Measurements from ENCODE around the gene TRIM47. TPM values are rescaled to one million over a fixed set of nuclear protein-coding genes. Genes with fewer than 3 reads are reported as not detected.

TRIM47 gene
- total and polyA plus RNA-seq, 2 of the 13 experiments (the other 11 are each of a cell fraction or from before 2014, with no cell fraction given) = 33.5 to 82.0 TPM

DNA sequence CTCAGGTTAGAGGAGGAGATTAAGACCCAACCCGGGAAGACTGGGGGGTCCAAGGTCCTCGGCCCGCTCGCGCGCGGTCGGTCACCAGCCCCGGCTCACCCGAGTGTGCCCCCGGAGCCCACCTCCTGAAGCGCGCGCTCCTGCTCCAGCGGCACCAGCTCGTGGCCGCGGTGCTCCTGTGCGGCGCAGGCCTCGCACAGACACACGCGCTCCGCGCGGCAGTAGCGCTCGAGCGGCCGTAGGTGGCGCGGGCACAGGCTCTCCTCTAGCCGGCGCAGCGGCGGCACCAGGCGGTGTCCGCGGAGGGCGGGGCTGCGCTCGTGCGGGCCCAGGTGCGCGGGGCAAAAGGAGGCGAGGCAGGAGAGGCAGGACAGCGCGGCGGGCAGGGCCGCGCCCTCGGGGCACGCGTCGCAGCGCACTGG is 618 bp downstream of the TRIM47 start (continued):
- TF ChIP-seq, protein P1, sequence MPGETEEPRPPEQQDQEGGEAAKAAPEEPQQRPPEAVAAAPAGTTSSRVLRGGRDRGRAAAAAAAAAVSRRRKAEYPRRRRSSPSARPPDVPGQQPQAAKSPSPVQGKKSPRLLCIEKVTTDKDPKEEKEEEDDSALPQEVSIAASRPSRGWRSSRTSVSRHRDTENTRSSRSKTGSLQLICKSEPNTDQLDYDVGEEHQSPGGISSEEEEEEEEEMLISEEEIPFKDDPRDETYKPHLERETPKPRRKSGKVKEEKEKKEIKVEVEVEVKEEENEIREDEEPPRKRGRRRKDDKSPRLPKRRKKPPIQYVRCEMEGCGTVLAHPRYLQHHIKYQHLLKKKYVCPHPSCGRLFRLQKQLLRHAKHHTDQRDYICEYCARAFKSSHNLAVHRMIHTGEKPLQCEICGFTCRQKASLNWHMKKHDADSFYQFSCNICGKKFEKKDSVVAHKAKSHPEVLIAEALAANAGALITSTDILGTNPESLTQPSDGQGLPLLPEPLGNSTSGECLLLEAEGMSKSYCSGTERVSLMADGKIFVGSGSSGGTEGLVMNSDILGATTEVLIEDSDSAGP (CRISPR knock-in tag; IDR thresholded peaks at IDR 0.05; ENCODE audit: borderline replicate concordance) = peak; percentile 66
- TF ChIP-seq, protein P2, sequence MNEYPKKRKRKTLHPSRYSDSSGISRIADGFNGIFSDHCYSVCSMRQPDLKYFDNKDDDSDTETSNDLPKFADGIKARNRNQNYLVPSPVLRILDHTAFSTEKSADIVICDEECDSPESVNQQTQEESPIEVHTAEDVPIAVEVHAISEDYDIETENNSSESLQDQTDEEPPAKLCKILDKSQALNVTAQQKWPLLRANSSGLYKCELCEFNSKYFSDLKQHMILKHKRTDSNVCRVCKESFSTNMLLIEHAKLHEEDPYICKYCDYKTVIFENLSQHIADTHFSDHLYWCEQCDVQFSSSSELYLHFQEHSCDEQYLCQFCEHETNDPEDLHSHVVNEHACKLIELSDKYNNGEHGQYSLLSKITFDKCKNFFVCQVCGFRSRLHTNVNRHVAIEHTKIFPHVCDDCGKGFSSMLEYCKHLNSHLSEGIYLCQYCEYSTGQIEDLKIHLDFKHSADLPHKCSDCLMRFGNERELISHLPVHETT (CRISPR knock-in tag; conservative IDR thresholded peaks at IDR 0.05) = no peak
- no peak for TF ChIP-seq ZNF83 (CRISPR knock-in tag; IDR thresholded peaks at IDR 0.05; ENCODE audit: borderline replicate concordance)
- no peak for TF ChIP-seq MTF2 (CRISPR knock-in tag; IDR thresholded peaks at IDR 0.05; ENCODE audit: borderline replicate concordance)
- TF ChIP-seq ZNF672 (CRISPR knock-in tag; IDR thresholded peaks at IDR 0.05) = no peak
- TF ChIP-seq, protein P3, sequence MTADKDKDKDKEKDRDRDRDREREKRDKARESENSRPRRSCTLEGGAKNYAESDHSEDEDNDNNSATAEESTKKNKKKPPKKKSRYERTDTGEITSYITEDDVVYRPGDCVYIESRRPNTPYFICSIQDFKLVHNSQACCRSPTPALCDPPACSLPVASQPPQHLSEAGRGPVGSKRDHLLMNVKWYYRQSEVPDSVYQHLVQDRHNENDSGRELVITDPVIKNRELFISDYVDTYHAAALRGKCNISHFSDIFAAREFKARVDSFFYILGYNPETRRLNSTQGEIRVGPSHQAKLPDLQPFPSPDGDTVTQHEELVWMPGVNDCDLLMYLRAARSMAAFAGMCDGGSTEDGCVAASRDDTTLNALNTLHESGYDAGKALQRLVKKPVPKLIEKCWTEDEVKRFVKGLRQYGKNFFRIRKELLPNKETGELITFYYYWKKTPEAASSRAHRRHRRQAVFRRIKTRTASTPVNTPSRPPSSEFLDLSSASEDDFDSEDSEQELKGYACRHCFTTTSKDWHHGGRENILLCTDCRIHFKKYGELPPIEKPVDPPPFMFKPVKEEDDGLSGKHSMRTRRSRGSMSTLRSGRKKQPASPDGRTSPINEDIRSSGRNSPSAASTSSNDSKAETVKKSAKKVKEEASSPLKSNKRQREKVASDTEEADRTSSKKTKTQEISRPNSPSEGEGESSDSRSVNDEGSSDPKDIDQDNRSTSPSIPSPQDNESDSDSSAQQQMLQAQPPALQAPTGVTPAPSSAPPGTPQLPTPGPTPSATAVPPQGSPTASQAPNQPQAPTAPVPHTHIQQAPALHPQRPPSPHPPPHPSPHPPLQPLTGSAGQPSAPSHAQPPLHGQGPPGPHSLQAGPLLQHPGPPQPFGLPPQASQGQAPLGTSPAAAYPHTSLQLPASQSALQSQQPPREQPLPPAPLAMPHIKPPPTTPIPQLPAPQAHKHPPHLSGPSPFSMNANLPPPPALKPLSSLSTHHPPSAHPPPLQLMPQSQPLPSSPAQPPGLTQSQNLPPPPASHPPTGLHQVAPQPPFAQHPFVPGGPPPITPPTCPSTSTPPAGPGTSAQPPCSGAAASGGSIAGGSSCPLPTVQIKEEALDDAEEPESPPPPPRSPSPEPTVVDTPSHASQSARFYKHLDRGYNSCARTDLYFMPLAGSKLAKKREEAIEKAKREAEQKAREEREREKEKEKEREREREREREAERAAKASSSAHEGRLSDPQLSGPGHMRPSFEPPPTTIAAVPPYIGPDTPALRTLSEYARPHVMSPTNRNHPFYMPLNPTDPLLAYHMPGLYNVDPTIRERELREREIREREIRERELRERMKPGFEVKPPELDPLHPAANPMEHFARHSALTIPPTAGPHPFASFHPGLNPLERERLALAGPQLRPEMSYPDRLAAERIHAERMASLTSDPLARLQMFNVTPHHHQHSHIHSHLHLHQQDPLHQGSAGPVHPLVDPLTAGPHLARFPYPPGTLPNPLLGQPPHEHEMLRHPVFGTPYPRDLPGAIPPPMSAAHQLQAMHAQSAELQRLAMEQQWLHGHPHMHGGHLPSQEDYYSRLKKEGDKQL (CRISPR knock-in tag; IDR thresholded peaks at IDR 0.05; ENCODE audit: low read depth) = 0 out of 2 replicates have a peak, but pooled peaks have one; percentile 25
- no peak for TF ChIP-seq TRIM24 (CRISPR knock-in tag; IDR thresholded peaks at IDR 0.05)
- no peak for TF ChIP-seq SNAI1 (CRISPR knock-in tag; IDR thresholded peaks at IDR 0.05; ENCODE audit: borderline replicate concordance)
- TF ChIP-seq, protein P4, sequence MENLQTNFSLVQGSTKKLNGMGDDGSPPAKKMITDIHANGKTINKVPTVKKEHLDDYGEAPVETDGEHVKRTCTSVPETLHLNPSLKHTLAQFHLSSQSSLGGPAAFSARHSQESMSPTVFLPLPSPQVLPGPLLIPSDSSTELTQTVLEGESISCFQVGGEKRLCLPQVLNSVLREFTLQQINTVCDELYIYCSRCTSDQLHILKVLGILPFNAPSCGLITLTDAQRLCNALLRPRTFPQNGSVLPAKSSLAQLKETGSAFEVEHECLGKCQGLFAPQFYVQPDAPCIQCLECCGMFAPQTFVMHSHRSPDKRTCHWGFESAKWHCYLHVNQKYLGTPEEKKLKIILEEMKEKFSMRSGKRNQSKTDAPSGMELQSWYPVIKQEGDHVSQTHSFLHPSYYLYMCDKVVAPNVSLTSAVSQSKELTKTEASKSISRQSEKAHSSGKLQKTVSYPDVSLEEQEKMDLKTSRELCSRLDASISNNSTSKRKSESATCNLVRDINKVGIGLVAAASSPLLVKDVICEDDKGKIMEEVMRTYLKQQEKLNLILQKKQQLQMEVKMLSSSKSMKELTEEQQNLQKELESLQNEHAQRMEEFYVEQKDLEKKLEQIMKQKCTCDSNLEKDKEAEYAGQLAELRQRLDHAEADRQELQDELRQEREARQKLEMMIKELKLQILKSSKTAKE (CRISPR knock-in tag; IDR thresholded peaks at IDR 0.05; ENCODE audit: borderline replicate concordance) = no peak; the same call in 1 of the 2 replicates
- peak; percentile 70 for TF ChIP-seq HNRNPK (IDR thresholded peaks at IDR 0.05; ENCODE audit: low read depth, low read length, poor library complexity, severe bottlenecking)
- TF ChIP-seq NFYC (CRISPR knock-in tag; IDR thresholded peaks at IDR 0.05) = 0 out of 2 replicates have a peak, but pooled peaks have one; percentile 9
- TF ChIP-seq RFX1 (IDR thresholded peaks at IDR 0.05) = no peak
- peak; percentile 64; the same call in 1 of the 2 replicates for TF ChIP-seq MAF1 (CRISPR knock-in tag; IDR thresholded peaks at IDR 0.05; ENCODE audit: borderline replicate concordance)
- TF ChIP-seq, protein P5, sequence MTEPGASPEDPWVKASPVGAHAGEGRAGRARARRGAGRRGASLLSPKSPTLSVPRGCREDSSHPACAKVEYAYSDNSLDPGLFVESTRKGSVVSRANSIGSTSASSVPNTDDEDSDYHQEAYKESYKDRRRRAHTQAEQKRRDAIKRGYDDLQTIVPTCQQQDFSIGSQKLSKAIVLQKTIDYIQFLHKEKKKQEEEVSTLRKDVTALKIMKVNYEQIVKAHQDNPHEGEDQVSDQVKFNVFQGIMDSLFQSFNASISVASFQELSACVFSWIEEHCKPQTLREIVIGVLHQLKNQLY (CRISPR knock-in tag; IDR thresholded peaks at IDR 0.05) = no peak
- TF ChIP-seq ZNF724P (CRISPR knock-in tag; IDR thresholded peaks at IDR 0.05; ENCODE audit: borderline replicate concordance) = peak; percentile 78
- TF ChIP-seq ZNF160 (CRISPR knock-in tag; IDR thresholded peaks at IDR 0.05) = peak; percentile 76
- TF ChIP-seq ZFP41 (CRISPR knock-in tag; IDR thresholded peaks at IDR 0.05; ENCODE audit: borderline replicate concordance) = peak; percentile 58; the same call in 1 of the 2 replicates
- TF ChIP-seq KMT2B (CRISPR knock-in tag; IDR thresholded peaks at IDR 0.05) = no peak
- no peak for TF ChIP-seq SIX4 (CRISPR knock-in tag; IDR thresholded peaks at IDR 0.05)
- TF ChIP-seq ZNF543 (CRISPR knock-in tag; IDR thresholded peaks at IDR 0.05) = peak; percentile 30; the same call in 1 of the 2 replicates

Measured in HepG2 (cell line).